Neural progenitor cell (in vitro differentiated cells): ENCODE results near the gene AUH. TPM values are rescaled to one million over a fixed set of nuclear protein-coding genes. Genes with fewer than 3 reads are reported as not detected.

Experiments
- DNase-seq: peaks from one replicate; pipeline ENCODE4 v3.0.0-alpha.2; 2016; ENCODE audit warnings: low spot score
- H2AFZ ChIP-seq: fragments of 200-600 bp; sonication (generic); replicated peaks from 2 replicates; pipeline ENCODE4 v1.6.1; 2016; ENCODE audit warnings: antibody characterized with exemption
- H3F3A ChIP-seq: fragments of 200-600 bp; sonication (generic); 2 replicates; pipeline ENCODE4 v1.6.1; 2016; ENCODE audit warnings: antibody characterized with exemption, low read depth
- H3K27ac ChIP-seq: fragments of 200-600 bp; sonication (generic); 2 replicates; pipeline ENCODE4 v1.5.1; 2016; ENCODE audit warnings: mild to moderate bottlenecking
- H3K27me3 ChIP-seq: fragments of 200-600 bp; sonication (generic); 2 replicates; pipeline ENCODE4 v1.6.1; 2016; ENCODE audit warnings: mild to moderate bottlenecking, moderate library complexity
- H3K36me3 ChIP-seq: fragments of 200-600 bp; sonication (generic); 2 replicates; pipeline ENCODE4 v1.5.1; 2016
- H3K4me1 ChIP-seq: fragments of 200-600 bp; sonication (generic); 2 replicates; pipeline ENCODE4 v1.6.1; 2016; ENCODE audit warnings: mixed run types
- H3K4me2 ChIP-seq: fragments of 200-600 bp; sonication (generic); 2 replicates; pipeline ENCODE4 v1.6.1; 2016
- H3K4me3 ChIP-seq: fragments of 200-600 bp; sonication (generic); 2 replicates; pipeline ENCODE4 v1.5.1; 2016
- H3K79me2 ChIP-seq: fragments of 200-600 bp; sonication (generic); 2 replicates; pipeline ENCODE4 v1.6.1; 2016; ENCODE audit warnings: low read depth
- H3K9ac ChIP-seq: fragments of 200-600 bp; sonication (generic); 2 replicates; pipeline ENCODE4 v1.6.1; 2016
- H3K9me3 ChIP-seq: fragments of 200-600 bp; sonication (generic); 2 replicates; pipeline ENCODE4 v1.5.1; 2016; ENCODE audit warnings: low read depth
- H4K20me1 ChIP-seq: fragments of 200-600 bp; sonication (generic); 2 replicates; pipeline ENCODE4 v1.6.1; 2016; ENCODE audit warnings: low read depth
- H3K27ac Mint-ChIP-seq: 3 replicates; pipeline ENCODE4 v1.8.0; 2021; ENCODE audit warnings: mixed read lengths
- H3K27me3 Mint-ChIP-seq: 2 replicates; pipeline ENCODE4 v1.8.0; 2022; ENCODE audit warnings: low read depth, mild to moderate bottlenecking, inconsistent platforms, moderate library complexity, mixed read lengths; ENCODE audit not compliant: insufficient read depth
- H3K36me3 Mint-ChIP-seq: 3 replicates; pipeline ENCODE4 v1.8.0; 2021; ENCODE audit warnings: mixed read lengths
- H3K4me1 Mint-ChIP-seq: 3 replicates; pipeline ENCODE4 v1.8.0; 2021; ENCODE audit warnings: mixed read lengths
- H3K4me3 Mint-ChIP-seq: 3 replicates; pipeline ENCODE4 v1.8.0; 2021; ENCODE audit warnings: mild to moderate bottlenecking, moderate library complexity, mixed read lengths
- H3K9me3 Mint-ChIP-seq: 3 replicates; pipeline ENCODE4 v1.8.0; 2020; ENCODE audit warnings: mixed read lengths
- EZH2 ChIP-seq: fragments of 200-600 bp; sonication (generic); IDR thresholded peaks from 2 replicates; pipeline ENCODE4 v1.6.1; 2017; ENCODE audit warnings: antibody characterized with exemption, mild to moderate bottlenecking, moderate library complexity
- EZH2phosphoT487 ChIP-seq: fragments of 200-600 bp; sonication (generic); IDR thresholded peaks from 2 replicates; pipeline ENCODE4 v1.6.1; 2017; ENCODE audit warnings: antibody characterized with exemption
- total RNA-seq: library from RNA; depleted of rRNA; stranded (reverse); fragments of >200 nt; gene quantifications from 2 replicates; pipeline ENCODE4 v1.2.3, GENCODE V29; 2015; ENCODE audit warnings: low replicate concordance
- TF ChIP-seq, protein P1 (sequence below): fragments of 200-600 bp; sonication (generic); IDR thresholded peaks from 2 replicates; pipeline ENCODE4 v1.5.1; 2017; ENCODE audit warnings: antibody characterized with exemption, mild to moderate bottlenecking

Gene AUH
- total RNA-seq, 1 donor from 2014 or later: 17.3 TPM

DNA sequence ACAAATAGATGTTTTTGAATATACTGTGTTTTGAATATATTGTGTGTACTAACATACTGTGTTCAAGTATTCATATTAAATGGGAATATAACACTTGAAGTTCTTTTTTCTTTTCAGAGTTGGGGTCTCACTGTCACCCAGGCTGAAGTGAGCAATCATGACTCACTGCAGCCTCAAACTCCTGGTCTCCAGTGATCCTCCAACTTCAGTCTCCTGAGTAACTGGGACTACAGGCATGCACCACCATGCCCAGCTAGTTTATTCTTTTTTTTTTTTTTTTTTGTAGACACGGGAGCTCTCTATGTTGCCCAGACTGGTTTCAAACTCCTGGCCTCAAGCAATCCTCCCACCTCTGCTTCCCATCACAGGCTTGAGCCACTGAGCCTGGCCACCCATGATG is 23.2 kb upstream of the AUH start:
- no peaks in the 10 kb centered on the region for H3K4me1 ChIP-seq
- no peak overlapping the region for H3K27ac ChIP-seq
- H3F3A ChIP-seq: no peaks in the 10 kb centered on the region
- Mint-ChIP-seq H3K27ac (no peak overlapping the region), H3K4me3 (no peak overlapping the region), H3K27me3 (peaks cover 7% of the 10 kb centered on the region), H3K9me3 (no peaks in the 10 kb centered on the region), H3K36me3 (no peaks in the 10 kb centered on the region), H3K4me1 (no peaks in the 10 kb centered on the region)
- no peak overlapping the region for H2AFZ ChIP-seq
- no peaks in the 10 kb centered on the region for H3K27me3 ChIP-seq
- H3K4me3 ChIP-seq: no peak overlapping the region
- no peaks in the 10 kb centered on the region for H4K20me1 ChIP-seq
- no peak overlapping the region for H3K9ac ChIP-seq
- H3K36me3 ChIP-seq: no peaks in the 10 kb centered on the region
- TF ChIP-seq, protein P1, sequence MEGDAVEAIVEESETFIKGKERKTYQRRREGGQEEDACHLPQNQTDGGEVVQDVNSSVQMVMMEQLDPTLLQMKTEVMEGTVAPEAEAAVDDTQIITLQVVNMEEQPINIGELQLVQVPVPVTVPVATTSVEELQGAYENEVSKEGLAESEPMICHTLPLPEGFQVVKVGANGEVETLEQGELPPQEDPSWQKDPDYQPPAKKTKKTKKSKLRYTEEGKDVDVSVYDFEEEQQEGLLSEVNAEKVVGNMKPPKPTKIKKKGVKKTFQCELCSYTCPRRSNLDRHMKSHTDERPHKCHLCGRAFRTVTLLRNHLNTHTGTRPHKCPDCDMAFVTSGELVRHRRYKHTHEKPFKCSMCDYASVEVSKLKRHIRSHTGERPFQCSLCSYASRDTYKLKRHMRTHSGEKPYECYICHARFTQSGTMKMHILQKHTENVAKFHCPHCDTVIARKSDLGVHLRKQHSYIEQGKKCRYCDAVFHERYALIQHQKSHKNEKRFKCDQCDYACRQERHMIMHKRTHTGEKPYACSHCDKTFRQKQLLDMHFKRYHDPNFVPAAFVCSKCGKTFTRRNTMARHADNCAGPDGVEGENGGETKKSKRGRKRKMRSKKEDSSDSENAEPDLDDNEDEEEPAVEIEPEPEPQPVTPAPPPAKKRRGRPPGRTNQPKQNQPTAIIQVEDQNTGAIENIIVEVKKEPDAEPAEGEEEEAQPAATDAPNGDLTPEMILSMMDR: no peak
- TF ChIP-seq EZH2 (no peak), EZH2phosphoT487 (no peak)
- no peak overlapping the region for H3K4me2 ChIP-seq
- no peaks in the 10 kb centered on the region for H3K79me2 ChIP-seq
- no peaks in the 10 kb centered on the region for H3K9me3 ChIP-seq
- no peak for DNase-seq

DNA sequence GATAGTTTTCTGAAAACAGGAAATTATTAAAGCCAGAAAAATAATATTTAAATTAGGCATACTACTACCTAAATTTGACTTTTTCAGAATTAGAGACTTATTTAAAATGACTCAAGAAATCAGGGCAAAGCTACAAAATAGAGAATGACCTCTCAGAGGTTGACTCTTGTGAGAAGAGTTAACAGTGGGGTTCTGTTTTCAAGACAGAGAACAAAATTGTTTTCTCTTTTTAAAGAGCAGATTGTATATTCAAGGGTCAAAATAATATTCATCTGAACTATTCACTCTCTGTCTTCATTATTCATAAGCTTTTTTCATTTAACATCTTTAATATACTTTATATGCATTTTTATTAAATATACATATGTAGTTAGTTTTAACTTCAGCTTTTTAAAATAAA is 21.9 kb upstream of the AUH start:
- DNase-seq: no peak
- no peaks in the 10 kb centered on the region for H3K4me1 Mint-ChIP-seq
- Histone ChIP-seq H3K9me3 (no peaks in the 10 kb centered on the region), H3K4me1 (no peaks in the 10 kb centered on the region), H3K27ac (no peak overlapping the region), H3K4me3 (no peak overlapping the region), H3K4me2 (no peak overlapping the region), H3K36me3 (no peaks in the 10 kb centered on the region), H3K9ac (no peak overlapping the region), H3F3A (no peaks in the 10 kb centered on the region), H4K20me1 (no peaks in the 10 kb centered on the region), H3K79me2 (no peaks in the 10 kb centered on the region), H2AFZ (no peak overlapping the region), H3K27me3 (no peaks in the 10 kb centered on the region)
- H3K27me3 Mint-ChIP-seq: peaks cover 7% of the 10 kb centered on the region
- H3K9me3 Mint-ChIP-seq: no peaks in the 10 kb centered on the region
- TF ChIP-seq EZH2 (no peak), EZH2phosphoT487 (no peak)
- TF ChIP-seq, protein P1: no peak
- no peak overlapping the region for H3K4me3 Mint-ChIP-seq
- H3K27ac Mint-ChIP-seq: no peak overlapping the region
- H3K36me3 Mint-ChIP-seq: no peaks in the 10 kb centered on the region

DNA sequence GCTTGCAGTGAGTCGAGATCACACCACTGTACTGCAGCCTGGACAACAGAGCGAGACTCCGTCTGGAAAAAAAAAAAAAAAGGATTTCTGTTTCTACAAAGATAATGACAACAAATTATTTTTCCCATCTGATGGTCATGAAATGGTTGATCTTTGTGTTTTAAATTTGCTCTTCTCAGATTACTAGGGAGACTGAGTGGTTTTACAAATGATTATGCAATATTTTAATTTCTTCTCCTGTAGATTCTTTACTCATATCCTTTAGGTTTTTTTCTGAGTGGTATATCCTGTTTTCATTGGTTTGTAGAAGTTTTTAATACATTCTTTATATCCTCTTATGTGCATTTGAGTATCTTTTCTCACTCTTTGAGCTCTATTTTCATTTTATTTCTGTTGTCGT is 20.6 kb upstream of the AUH start:
- Histone ChIP-seq H3F3A (no peaks in the 10 kb centered on the region), H4K20me1 (no peaks in the 10 kb centered on the region), H3K27me3 (no peaks in the 10 kb centered on the region), H3K4me3 (no peak overlapping the region), H3K9me3 (no peaks in the 10 kb centered on the region), H3K4me1 (no peaks in the 10 kb centered on the region), H2AFZ (no peak overlapping the region), H3K9ac (no peak overlapping the region), H3K79me2 (no peaks in the 10 kb centered on the region), H3K36me3 (no peaks in the 10 kb centered on the region), H3K27ac (no peak overlapping the region), H3K4me2 (no peak overlapping the region)
- Mint-ChIP-seq H3K4me1 (no peaks in the 10 kb centered on the region), H3K27ac (no peak overlapping the region), H3K36me3 (peaks cover 1% of the 10 kb centered on the region), H3K4me3 (no peak overlapping the region), H3K27me3 (peaks cover 4% of the 10 kb centered on the region), H3K9me3 (peaks cover 2% of the 10 kb centered on the region)
- no peak for TF ChIP-seq EZH2phosphoT487
- TF ChIP-seq, protein P1: no peak
- TF ChIP-seq EZH2: no peak
- no peak for DNase-seq

DNA sequence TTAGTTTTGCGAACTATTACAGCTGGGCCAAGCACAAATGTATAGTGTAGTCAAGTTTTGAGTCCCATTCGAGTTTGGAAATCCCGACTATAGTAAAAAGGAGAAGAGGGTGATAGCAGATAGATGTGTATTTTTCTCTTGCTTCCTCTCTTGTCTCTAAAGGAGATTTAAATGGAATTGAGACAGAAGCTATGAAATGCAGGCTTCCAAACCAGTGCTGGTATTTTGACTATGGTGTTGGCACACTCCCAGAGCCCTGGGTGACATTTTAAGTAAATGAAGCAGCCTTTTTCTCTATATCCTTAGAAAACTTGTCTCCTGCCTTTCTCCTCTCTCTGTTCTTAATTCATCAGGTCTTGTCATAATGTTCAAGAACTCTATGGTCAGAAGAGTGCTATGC is 17.7 kb upstream of the AUH start:
- no peak overlapping the region for H3K4me3 Mint-ChIP-seq

More for the DNA sequence above, 17.7 kb upstream of the AUH start:
- H3K27me3 ChIP-seq: no peaks in the 10 kb centered on the region
- DNase-seq: no peak
- peaks cover 6% of the 10 kb centered on the region for H3K9me3 Mint-ChIP-seq
- peaks cover 1% of the 10 kb centered on the region for H3K36me3 Mint-ChIP-seq
- H3K4me1 ChIP-seq: no peaks in the 10 kb centered on the region
- H3K27ac ChIP-seq: no peak overlapping the region
- no peak overlapping the region for H2AFZ ChIP-seq
- no peak overlapping the region for H3K9ac ChIP-seq
- H4K20me1 ChIP-seq: no peaks in the 10 kb centered on the region
- H3K9me3 ChIP-seq: no peaks in the 10 kb centered on the region
- TF ChIP-seq, protein P1: no peak
- TF ChIP-seq EZH2: no peak
- no peak for TF ChIP-seq EZH2phosphoT487
- H3K4me3 ChIP-seq: no peak overlapping the region
- no peaks in the 10 kb centered on the region for H3K4me1 Mint-ChIP-seq
- no peaks in the 10 kb centered on the region for H3K79me2 ChIP-seq
- H3K4me2 ChIP-seq: no peak overlapping the region
- peaks cover 2% of the 10 kb centered on the region for H3K27me3 Mint-ChIP-seq
- no peaks in the 10 kb centered on the region for H3F3A ChIP-seq
- no peaks in the 10 kb centered on the region for H3K36me3 ChIP-seq
- no peak overlapping the region for H3K27ac Mint-ChIP-seq
